ENCODE results near the gene ABCG8. TPM values are rescaled to one million over a fixed set of nuclear protein-coding genes. Genes with fewer than 3 reads are reported as not detected.
"Not testable (repeated sequence)": the region's sequence is repeated elsewhere in the genome, so short reads cannot be mapped to it uniquely, and the experiment has no call there.

ABCG8 gene
- total and polyA plus RNA-seq, 2 donors (not counting 3 experiments of a cell fraction or from before 2014, with no cell fraction given), result not detected

DNA sequence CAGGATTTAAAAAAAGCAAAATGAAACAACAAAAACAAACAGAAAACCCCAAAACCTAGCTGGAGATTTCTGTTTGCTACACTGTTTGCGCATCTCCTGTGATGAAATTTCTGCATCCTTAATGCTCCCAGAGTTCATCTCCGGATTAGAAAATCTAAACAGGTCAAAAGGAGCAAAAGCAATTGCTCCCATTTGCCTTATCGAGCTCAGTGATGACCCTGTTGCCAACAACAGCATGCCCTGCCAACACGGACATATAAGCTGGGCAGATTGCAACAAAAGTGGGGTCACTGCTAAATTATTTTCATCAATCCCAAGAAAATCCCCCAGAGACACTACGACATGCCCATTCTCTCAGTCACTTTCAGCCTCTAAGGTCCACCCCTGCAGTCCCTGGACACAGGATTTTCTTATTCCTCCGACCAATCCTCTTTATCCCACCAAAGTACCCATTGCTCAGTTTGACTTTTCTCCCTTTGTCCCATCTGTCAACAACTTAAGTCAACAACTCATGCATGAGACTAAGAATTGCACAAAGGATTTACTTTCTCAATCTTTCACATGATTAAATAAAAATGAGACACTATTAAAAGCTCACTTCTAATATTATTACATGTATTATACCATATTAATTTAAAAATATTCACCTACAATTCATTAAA lies 67.8 kb downstream of the ABCG8 start:
- Histone ChIP-seq H3K4me2 (ENCODE audit: insufficient read depth, low read length) (no peak overlapping the region), H3K4me1 (ENCODE audit: control insufficient read depth, extremely low read depth, insufficient read depth, low read length) (no peaks in the 10 kb centered on the region), H2AFZ (ENCODE audit: low read depth, low read length) (no peak overlapping the region), H3K27me3 (ENCODE audit: control insufficient read depth in 2 of 2, insufficient read depth in 2 of 2, low read length in 2 of 2) (no peaks in the 10 kb centered on the region), H3K9ac (replicated peaks; ENCODE audit: extremely low read depth, insufficient read depth, low read length) (no peak overlapping the region), H3K27ac (ENCODE audit: insufficient read depth, low read depth, low read length) (no peak overlapping the region), H3K79me2 (ENCODE audit: control insufficient read depth, insufficient read depth, low read length) (no peaks in the 10 kb centered on the region), H4K20me1 (replicated peaks; ENCODE audit: control insufficient read depth, extremely low read depth, insufficient read depth, low read length) (no peaks in the 10 kb centered on the region), H3K4me3 (replicated peaks in 1 of 3; ENCODE audit: insufficient read depth in 1 of 3, low read depth in 1 of 3, low read length in 3 of 3) (no peak overlapping the region), H3K9me3 (replicated peaks; ENCODE audit: control insufficient read depth, insufficient read depth, low read length) (no peaks in the 10 kb centered on the region), H3K36me3 (ENCODE audit: control insufficient read depth in 2 of 2, extremely low read depth in 1 of 2, insufficient read depth in 2 of 2, low read length in 2 of 2) (peaks cover 4% of the 10 kb centered on the region in 2 experiments), H3K9me1 (replicated peaks; ENCODE audit: control insufficient read depth, extremely low read depth, insufficient read depth, low read length) (no peaks in the 10 kb centered on the region)
- dilution Hi-C loops (cut with MboI; ENCODE audit: extremely low pct_ligation_motif_present, low sequenced_read_pairs) (no loop called here), intact Hi-C loops (cut with micrococcal nuclease) (no loop called here)
- no TSS peak for BruUV-seq (replicated peaks)
- TF ChIP-seq MYC (IDR thresholded peaks at IDR 0.05; ENCODE audit: low read depth, low read length) (no peak), POLR2A (IDR thresholded peaks at IDR 0.05; ENCODE audit: low read depth, low read length) (no peak), GATA2 (IDR thresholded peaks at IDR 0.05; ENCODE audit: insufficient read depth, insufficient read length, low read depth, low read length) (no peak), FOS (IDR thresholded peaks at IDR 0.05; ENCODE audit: borderline replicate concordance, insufficient read depth, low read length) (no peak), JUN (IDR thresholded peaks at IDR 0.05; ENCODE audit: borderline replicate concordance, insufficient read depth, insufficient read length, low read depth) (no peak), EZH2 (IDR thresholded peaks at IDR 0.05; ENCODE audit: borderline replicate concordance, low read depth, low read length, severe bottlenecking) (no peak), POLR2AphosphoS5 (IDR thresholded peaks at IDR 0.05; ENCODE audit: insufficient read depth, low read depth, low read length) (no peak)
- TF ChIP-seq, protein P1, sequence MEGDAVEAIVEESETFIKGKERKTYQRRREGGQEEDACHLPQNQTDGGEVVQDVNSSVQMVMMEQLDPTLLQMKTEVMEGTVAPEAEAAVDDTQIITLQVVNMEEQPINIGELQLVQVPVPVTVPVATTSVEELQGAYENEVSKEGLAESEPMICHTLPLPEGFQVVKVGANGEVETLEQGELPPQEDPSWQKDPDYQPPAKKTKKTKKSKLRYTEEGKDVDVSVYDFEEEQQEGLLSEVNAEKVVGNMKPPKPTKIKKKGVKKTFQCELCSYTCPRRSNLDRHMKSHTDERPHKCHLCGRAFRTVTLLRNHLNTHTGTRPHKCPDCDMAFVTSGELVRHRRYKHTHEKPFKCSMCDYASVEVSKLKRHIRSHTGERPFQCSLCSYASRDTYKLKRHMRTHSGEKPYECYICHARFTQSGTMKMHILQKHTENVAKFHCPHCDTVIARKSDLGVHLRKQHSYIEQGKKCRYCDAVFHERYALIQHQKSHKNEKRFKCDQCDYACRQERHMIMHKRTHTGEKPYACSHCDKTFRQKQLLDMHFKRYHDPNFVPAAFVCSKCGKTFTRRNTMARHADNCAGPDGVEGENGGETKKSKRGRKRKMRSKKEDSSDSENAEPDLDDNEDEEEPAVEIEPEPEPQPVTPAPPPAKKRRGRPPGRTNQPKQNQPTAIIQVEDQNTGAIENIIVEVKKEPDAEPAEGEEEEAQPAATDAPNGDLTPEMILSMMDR (IDR thresholded peaks at IDR 0.05; ENCODE audit: extremely low read depth in 1 of 2, insufficient read depth in 1 of 2, low read depth in 1 of 2, low read length in 2 of 2), result no peak
- TF ChIP-seq, protein P2, sequence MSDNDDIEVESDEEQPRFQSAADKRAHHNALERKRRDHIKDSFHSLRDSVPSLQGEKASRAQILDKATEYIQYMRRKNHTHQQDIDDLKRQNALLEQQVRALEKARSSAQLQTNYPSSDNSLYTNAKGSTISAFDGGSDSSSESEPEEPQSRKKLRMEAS (IDR thresholded peaks at IDR 0.05; ENCODE audit: insufficient read depth, insufficient read length), result no peak
- POLR2A ChIA-PET, result no interaction called here
- CTCF ChIA-PET, result interaction anchor here (0.6 to 1.7 kb wide), 6 partner anchors 9 to 478 kb away, joined by 3 to 4 read pairs (median 4); no protein-coding TSS in a partner anchor
- FAIRE-seq (no peak), DNase-seq (ENCODE audit: low read depth, low spot score) (no peak)

DNA sequence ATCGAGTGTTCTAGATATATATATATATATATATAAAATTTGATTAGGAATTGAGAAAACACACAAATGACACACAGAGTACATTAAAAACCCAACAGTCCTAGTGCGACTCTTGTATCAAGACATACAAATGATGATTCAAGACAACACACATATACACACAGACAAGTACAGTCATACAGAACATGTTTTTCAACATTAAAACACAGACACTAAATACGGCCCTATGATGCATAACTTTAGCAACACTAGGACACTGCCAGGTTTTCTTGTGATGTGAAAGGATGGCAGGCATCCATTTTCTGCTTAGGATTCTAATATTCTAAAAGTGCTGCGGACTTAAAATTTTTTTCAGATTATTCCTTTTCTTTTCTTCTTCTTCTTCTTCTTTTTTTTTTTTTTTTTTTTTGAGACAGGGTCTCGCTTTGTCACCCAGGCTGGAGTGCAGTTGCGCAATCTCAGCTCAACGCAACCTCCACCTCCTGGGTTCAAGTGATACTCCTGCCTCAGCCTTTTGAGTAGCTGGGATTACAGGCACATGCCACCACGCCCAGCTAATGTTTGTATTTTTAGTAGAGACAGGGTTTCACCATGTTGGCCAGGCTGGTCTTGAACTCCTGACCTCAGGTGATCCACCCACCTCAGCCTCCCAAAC lies 72.5 kb downstream of the ABCG8 start:
- FAIRE-seq; POLR2A ChIA-PET; H3K9me3 ChIP-seq (replicated peaks; ENCODE audit: control insufficient read depth, insufficient read depth, low read length); H3K79me2 ChIP-seq (ENCODE audit: control insufficient read depth, insufficient read depth, low read length); H3K9me1 ChIP-seq (replicated peaks; ENCODE audit: control insufficient read depth, extremely low read depth, insufficient read depth, low read length); H4K20me1 ChIP-seq (replicated peaks; ENCODE audit: control insufficient read depth, extremely low read depth, insufficient read depth, low read length); CTCF ChIA-PET; H3K9ac ChIP-seq (replicated peaks; ENCODE audit: extremely low read depth, insufficient read depth, low read length); H3K4me1 ChIP-seq (ENCODE audit: control insufficient read depth, extremely low read depth, insufficient read depth, low read length); H3K27me3 ChIP-seq (ENCODE audit: control insufficient read depth in 2 of 2, insufficient read depth in 2 of 2, low read length in 2 of 2); intact Hi-C loops (cut with micrococcal nuclease); H3K27ac ChIP-seq (ENCODE audit: insufficient read depth, low read depth, low read length); DNase-seq (ENCODE audit: low read depth, low spot score); dilution Hi-C loops (cut with MboI; ENCODE audit: extremely low pct_ligation_motif_present, low sequenced_read_pairs); H3K4me3 ChIP-seq (replicated peaks in 1 of 3; ENCODE audit: insufficient read depth in 1 of 3, low read depth in 1 of 3, low read length in 3 of 3); H3K36me3 ChIP-seq (ENCODE audit: control insufficient read depth in 2 of 2, extremely low read depth in 1 of 2, insufficient read depth in 2 of 2, low read length in 2 of 2); H2AFZ ChIP-seq (ENCODE audit: low read depth, low read length); H3K4me2 ChIP-seq (ENCODE audit: insufficient read depth, low read length); BruUV-seq (replicated peaks): not testable (repeated sequence)
